Gastrocnemius medialis (tissue), 4 donors: Measurements from ENCODE around the gene ZNF333. TPM values are rescaled to one million over a fixed set of nuclear protein-coding genes. Genes with fewer than 3 reads are reported as not detected.
"Not testable (repeated sequence)": the region's sequence is repeated elsewhere in the genome, so short reads cannot be mapped to it uniquely, and the experiment has no call there.

Experiments
- ATAC-seq, 2 donors: fragments of 150-250 bp; one replicate each; pipeline ENCODE4 v1.9.1; 2016
- DNase-seq, 2 donors: peaks; one replicate each; pipeline ENCODE4 v3.0.0-alpha.2; 2019
- H3K27ac ChIP-seq, 4 donors: fragments of 200-600 bp; sonication (generic); 1 replicate in 1 of 4; 2 replicates in 3 of 4; pipeline ENCODE4 v1.5.1; 2016 to 2018; ENCODE audit warnings: mild to moderate bottlenecking in 2 of 4, moderate library complexity in 1 of 4
- H3K27me3 ChIP-seq, 3 donors: fragments of 200-600 bp; sonication (generic) in 2 of 3; 1 replicate in 1 of 3; 2 replicates in 2 of 3; pipeline versions ENCODE4 v1.5.1 to v1.6.0; 2016 to 2019; ENCODE audit warnings: mild to moderate bottlenecking in 1 of 3, moderate library complexity in 1 of 3
- H3K36me3 ChIP-seq, 2 donors: fragments of 200-600 bp; sonication (generic) in 1 of 2; one replicate each; pipeline ENCODE4 v1.5.1; 2017 to 2018
- H3K4me1 ChIP-seq, 2 donors: fragments of 200-600 bp; sonication (generic) in 1 of 2; one replicate each; pipeline ENCODE4 v1.5.1; 2016 to 2017; ENCODE audit warnings: mild to moderate bottlenecking in 2 of 2
- H3K4me3 ChIP-seq, 4 donors: fragments of 200-600 bp; sonication (generic) in 3 of 4; 1 replicate in 1 of 4; 2 replicates in 3 of 4; pipeline ENCODE4 v1.5.1; 2016 to 2019; ENCODE audit warnings: mild to moderate bottlenecking in 2 of 4
- H3K9me3 ChIP-seq, 3 donors: fragments of 200-600 bp; sonication (generic) in 2 of 3; 1 replicate in 1 of 3; 2 replicates in 2 of 3; pipeline ENCODE4 v1.5.1; 2016 to 2019
- CTCF ChIP-seq, 5 experiments: fragments of 450-650 bp in 3 of 5; fragments of 200-600 bp in 2 of 5; sonication (generic) in 2 of 5; IDR thresholded peaks in 4 of 5; conservative IDR thresholded peaks in 1 of 5; 1 replicate in 4 of 5; 2 replicates in 1 of 5; pipeline ENCODE4 v1.5.1; 2016 to 2019; ENCODE audit warnings: antibody characterized with exemption in 5 of 5, mild to moderate bottlenecking in 3 of 5, moderate library complexity in 3 of 5
- POLR2A ChIP-seq, 2 donors: fragments of 450-650 bp; IDR thresholded peaks; one replicate each; pipeline ENCODE4 v1.6.1; 2017; ENCODE audit warnings: antibody characterized with exemption in 2 of 2, mild to moderate bottlenecking in 2 of 2, moderate library complexity in 2 of 2
- in situ Hi-C, 4 donors: fragments of 200-750 bp; cut with MboI; loops; one replicate each; pipeline versions ENCODE4 v1.15.0 to v1.8.0; 2017; ENCODE audit warnings: low sequenced_read_pairs in 4 of 4
- intact Hi-C: fragments of 100-400 bp; cut with DNase I; formaldehyde crosslinking; loops from one replicate; pipeline ENCODE4 v1.15.1; 2023; ENCODE audit warnings: low total_unique reads
- total RNA-seq, 4 donors: library from RNA; depleted of rRNA; stranded (reverse); fragments of >200 nt; gene quantifications; one replicate each; pipeline versions ENCODE4 v1.1.0 to v1.2.3, GENCODE V29; 2016

Gene ZNF333
- total RNA-seq, 4 donors from 2014 or later: 4.6 to 12.7 (median 10.3) TPM

GRCh38 chr19:14762111-14762510 lies 72.3 kb downstream of the ZNF333 start:
- Histone ChIP-seq H3K4me1 (no peaks in the 10 kb centered on the region), H3K36me3 (no peaks in the 10 kb centered on the region), H3K27ac (no peak overlapping the region), H3K27me3 (no peaks in the 10 kb centered on the region), H3K4me3 (no peak overlapping the region), H3K9me3 (no peaks in the 10 kb centered on the region)
- no peak for DNase-seq
- no peak for ATAC-seq
- in situ Hi-C loops: no loop called here
- intact Hi-C loops: no loop called here
- TF ChIP-seq CTCF (IDR thresholded peaks at IDR 0.05 in 4 of 5, conservative IDR thresholded peaks at IDR 0.05 in 1 of 5) (no peak), POLR2A (IDR thresholded peaks at IDR 0.05) (no peak)

- H3K4me1 ChIP-seq: no peaks in the 10 kb centered on the region
- intact Hi-C loops (no loop called here), in situ Hi-C loops (no loop called here)
- no peaks in the 10 kb centered on the region for H3K9me3 ChIP-seq
- TF ChIP-seq POLR2A (IDR thresholded peaks at IDR 0.05) (no peak), CTCF (IDR thresholded peaks at IDR 0.05 in 4 of 5, conservative IDR thresholded peaks at IDR 0.05 in 1 of 5) (no peak)
- ATAC-seq (no peak), DNase-seq (no peak)
- H3K27me3 ChIP-seq: no peaks in the 10 kb centered on the region
- no peaks in the 10 kb centered on the region for H3K36me3 ChIP-seq
- H3K4me3 ChIP-seq: no peak overlapping the region
- H3K27ac ChIP-seq: no peak overlapping the region
Observed at GRCh38 chr19:14763497-14764145, 73.8 kb downstream of the ZNF333 start.

- no peak for ATAC-seq
- Histone ChIP-seq H3K27me3 (no peaks in the 10 kb centered on the region), H3K27ac (no peak overlapping the region), H3K36me3 (no peaks in the 10 kb centered on the region), H3K9me3 (no peaks in the 10 kb centered on the region), H3K4me1 (no peaks in the 10 kb centered on the region), H3K4me3 (no peak overlapping the region)
- in situ Hi-C loops (no loop called here), intact Hi-C loops (no loop called here)
- no peak for TF ChIP-seq CTCF (IDR thresholded peaks at IDR 0.05 in 4 of 5, conservative IDR thresholded peaks at IDR 0.05 in 1 of 5)
- no peak for TF ChIP-seq POLR2A (IDR thresholded peaks at IDR 0.05)
- no peak for DNase-seq
Observed at GRCh38 chr19:14764401-14764800, 74.6 kb downstream of the ZNF333 start.

- in situ Hi-C loops, intact Hi-C loops, H3K4me1 ChIP-seq, H3K36me3 ChIP-seq, H3K4me3 ChIP-seq, DNase-seq, H3K9me3 ChIP-seq, H3K27me3 ChIP-seq, H3K27ac ChIP-seq, ATAC-seq: not testable (repeated sequence)
Observed at GRCh38 chr19:14765403-14765802, 75.6 kb downstream of the ZNF333 start.

GRCh38 chr19:14765841-14766240 lies 76.0 kb downstream of the ZNF333 start:
- intact Hi-C loops, DNase-seq, H3K4me1 ChIP-seq, H3K27ac ChIP-seq, H3K27me3 ChIP-seq, ATAC-seq, in situ Hi-C loops, H3K9me3 ChIP-seq, H3K36me3 ChIP-seq, H3K4me3 ChIP-seq: not testable (repeated sequence)

- no peaks in the 10 kb centered on the region for H3K9me3 ChIP-seq
- H3K4me3 ChIP-seq: no peak overlapping the region
- intact Hi-C loops (no loop called here), in situ Hi-C loops (no loop called here)
- no peaks in the 10 kb centered on the region for H3K4me1 ChIP-seq
- no peak for TF ChIP-seq CTCF (IDR thresholded peaks at IDR 0.05 in 4 of 5, conservative IDR thresholded peaks at IDR 0.05 in 1 of 5)
- no peak for TF ChIP-seq POLR2A (IDR thresholded peaks at IDR 0.05)
- ATAC-seq: no peak
- DNase-seq: no peak
- H3K27me3 ChIP-seq: no peaks in the 10 kb centered on the region
- no peaks in the 10 kb centered on the region for H3K36me3 ChIP-seq
- H3K27ac ChIP-seq: no peak overlapping the region
Observed at GRCh38 chr19:14767466-14767971, 77.7 kb downstream of the ZNF333 start.
